OCI-M2 (cell line): ENCODE results near the gene EPB41L2.

Experiments used
- DNase-seq: peaks from one replicate; lab custom pipeline; 2025; ENCODE audit not compliant: unreplicated experiment; lab: John Stamatoyannopoulos, UW

The EPB41L2 gene

DNA sequence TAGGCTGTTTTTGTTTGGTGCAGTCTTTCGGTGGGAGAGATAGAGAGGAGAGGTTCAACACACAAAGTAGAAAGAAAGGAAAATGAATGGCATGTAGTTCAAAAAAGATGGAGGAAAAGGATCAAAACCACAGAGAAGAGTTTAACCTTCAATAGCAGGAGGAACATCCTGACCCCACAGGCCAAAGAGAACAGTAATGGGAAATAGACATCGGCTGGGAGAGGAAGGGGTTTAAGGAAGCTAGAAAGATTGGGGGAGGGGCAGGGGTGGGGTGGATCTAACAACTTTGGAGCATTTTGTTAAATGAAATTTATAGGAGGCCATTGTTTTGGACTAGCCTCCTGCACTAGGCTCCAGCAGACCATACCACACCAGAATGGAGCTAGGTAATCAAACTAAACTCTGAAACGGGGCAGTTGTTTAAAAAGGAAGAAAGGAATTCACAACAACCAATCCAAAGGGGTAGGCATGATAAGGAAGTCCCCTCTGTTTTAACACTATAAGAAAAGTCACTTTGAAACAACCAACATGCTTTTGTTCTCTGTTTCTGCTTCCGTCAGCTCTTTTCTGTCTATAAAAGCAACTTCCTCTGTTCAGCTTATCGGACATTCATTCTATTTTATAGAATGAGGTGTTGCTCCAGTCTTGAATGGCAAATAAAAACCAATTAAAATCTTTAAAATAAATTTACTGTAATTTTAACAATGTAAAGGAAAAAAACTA is 82.6 kb downstream of the EPB41L2 start:
- no peak for DNase-seq

DNA sequence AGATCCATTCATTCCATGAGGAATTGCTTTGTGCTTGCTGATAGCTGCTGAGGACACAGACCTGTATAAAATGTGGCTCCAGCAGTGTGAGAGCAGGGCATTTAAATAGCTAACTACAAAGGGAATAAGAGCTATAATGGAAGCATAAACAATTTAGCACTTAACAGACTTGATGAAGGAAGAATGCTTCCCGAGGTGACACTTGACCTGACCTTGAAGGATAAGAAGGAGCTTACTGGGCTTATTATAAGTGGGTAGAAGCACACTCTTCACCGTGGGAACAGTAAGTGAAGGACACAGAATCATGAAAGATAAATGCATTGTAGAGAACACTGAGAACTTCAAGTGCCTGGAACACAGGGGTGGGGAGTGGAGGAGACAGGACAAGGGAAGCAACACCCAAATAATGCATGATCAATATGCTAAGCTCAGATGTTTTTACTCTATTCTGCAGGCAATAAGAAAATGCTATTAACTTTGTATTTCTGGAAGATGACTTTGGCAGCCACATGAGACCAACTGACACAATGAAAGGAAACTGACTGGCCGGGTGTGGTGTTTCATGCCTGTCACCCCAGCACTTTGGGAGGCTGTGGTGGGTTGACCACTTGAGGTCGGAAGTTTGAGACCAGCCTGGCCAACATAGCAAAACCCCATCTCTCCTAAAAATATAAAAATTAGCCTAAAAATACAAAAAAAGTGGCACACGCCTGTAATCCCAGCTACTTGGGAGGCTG is 84.2 kb downstream of the EPB41L2 start:
- no peak for DNase-seq

DNA sequence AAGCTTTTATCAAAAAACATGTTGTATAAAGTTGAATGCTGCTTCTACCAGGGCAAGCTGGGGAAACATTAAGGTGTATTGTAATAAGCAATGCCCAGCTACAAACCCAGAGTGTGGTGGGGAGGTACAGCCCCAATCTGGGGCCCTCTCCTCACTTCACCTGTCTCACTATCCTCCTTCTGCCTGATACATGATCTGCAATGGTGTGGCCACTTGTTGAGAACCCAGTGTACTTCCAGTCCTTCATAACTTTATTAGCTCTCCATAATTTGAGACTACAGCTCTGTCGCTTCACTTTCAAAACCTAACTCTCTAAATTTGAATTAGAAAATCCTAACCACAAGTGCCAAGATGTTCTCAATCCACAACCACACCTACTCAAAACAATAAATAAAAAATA is 84.9 kb downstream of the EPB41L2 start:
- no peak for DNase-seq

DNA sequence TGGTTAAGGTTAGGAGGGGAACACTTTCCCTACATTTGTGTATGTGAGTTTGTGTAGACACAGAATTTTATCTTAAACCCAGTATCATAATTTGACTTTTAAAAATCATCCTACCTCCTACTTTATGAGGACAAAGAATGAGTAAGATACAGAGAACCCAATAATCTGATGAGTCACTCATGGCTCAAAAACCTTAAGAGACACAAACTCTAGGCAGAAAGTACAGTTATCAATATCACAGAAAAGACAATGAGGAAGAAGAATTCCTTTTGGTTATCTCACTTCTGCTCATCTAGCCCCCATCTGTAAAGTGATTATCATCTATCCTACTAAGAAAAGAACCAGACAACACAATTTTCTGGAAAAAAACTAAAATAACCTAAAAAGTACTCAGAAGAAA is 87.7 kb downstream of the EPB41L2 start:
- no peak for DNase-seq

DNA sequence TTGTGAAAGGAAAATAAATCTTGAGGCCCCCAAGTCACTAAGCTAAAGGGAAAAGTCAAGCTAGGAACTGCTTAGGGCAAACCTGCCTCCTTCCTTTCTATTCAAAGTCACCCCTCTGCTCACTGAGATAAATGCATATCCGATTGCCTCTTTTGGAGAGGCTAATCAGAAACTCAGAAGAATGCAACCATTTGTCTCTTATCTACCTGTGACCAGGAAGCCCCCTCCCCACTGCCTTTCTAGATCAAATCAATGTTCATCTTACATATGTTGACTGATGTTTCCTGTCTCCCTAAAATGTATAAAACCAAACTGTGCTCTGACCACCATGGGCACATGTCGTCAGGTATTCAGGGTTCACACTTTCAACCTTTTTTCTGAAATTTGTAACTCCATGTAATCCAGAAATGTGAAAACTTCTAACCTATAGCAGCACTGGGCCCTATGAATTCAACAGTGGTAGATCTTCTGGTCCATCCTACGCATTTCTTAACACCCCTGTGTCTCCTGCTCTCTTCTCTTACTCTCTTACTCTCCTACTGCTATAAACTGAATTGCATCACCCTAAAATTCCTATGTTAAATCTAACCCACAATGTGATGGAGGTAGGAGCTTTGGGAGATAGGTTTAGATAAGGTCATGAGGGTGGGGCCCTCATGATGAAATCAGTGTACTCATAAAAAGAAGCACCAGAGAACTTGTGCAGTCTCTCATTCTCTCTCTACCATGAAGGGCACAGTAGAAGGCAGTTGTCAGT is 89.3 kb downstream of the EPB41L2 start:
- DNase-seq: no peak

- no peak for DNase-seq
Measured at GRCh38 chr6:130971504-130971903, 91.5 kb downstream of the EPB41L2 start.

DNA sequence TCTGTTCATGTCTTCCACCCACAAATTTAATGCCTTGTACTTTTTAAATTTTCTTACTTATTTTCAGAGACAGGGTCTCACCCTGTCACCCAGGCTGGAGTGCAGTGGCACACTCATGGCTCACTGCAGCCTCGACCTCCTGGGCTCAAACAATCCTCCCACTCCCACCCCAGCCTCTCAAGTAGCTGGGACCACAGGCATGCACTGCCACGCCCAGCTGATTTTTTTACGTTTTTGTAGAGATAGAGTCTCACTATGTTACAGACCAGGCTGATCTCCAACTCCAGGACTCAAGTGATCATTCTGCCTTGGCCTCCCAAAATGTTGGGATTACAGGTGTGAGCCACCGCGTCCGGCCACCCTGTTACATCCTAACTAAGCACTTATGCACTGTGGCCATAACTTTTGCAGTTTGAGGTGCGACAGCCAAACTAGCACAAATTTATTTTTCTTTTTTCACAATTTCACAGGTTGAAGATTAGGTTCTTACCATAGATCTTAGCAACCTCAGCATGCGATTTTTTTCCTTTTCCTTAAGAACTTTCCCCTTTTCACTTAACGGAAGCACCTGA is 92.1 kb downstream of the EPB41L2 start:
- no peak for DNase-seq

DNA sequence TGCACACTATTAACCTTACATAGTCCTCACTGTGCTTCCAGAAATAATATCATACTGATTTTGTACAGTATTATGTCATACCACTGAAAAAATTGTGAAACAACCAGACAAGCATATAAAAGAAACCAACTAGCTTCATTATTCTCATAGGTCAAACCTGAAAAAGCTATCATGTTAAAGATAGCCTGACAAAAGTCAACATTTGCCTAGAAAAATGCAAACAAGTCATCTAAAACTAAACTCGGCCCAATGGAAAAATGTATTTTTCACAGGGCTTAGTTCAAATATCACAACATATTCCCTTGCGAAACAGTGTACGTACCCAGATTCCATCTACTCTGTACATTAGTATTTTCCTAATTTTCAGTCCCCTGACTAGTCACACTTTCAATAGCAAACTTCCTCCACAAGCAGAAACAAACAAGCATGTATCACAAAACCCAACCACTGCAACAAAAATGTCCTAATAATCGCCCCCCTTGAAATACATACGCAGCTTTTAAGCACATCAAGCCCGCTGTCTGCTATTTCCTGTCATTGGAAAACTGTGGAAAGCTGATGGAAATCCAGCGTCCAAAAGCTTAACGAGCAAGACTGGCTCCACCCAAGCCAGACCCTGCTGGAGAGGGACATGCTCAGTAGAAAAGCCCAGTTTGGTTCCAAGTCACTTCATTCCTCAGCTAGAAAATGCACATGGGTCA is 93.1 kb downstream of the EPB41L2 start:
- no peak for DNase-seq

DNA sequence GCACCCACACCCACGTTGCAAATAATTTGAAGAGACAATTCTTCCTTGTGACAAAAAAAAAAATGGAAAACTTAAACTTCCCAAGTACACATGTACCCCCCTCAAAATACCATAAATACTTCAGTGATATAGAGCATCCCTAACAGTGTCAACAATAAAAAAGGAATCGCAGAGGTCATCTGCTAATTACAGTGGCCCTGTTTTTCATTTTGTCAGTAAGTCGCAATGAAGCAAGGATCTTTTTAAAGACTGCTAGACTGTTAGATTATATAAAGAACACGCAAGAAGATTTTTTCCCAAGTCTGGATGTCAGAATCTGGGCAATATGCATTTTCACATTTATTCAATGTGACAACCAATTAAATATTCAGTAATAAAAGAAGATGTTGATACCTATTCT is 93.9 kb downstream of the EPB41L2 start:
- DNase-seq: no peak

GRCh38 chr6:130968476-130968875 is 94.6 kb downstream of the EPB41L2 start:
- DNase-seq: no peak

DNA sequence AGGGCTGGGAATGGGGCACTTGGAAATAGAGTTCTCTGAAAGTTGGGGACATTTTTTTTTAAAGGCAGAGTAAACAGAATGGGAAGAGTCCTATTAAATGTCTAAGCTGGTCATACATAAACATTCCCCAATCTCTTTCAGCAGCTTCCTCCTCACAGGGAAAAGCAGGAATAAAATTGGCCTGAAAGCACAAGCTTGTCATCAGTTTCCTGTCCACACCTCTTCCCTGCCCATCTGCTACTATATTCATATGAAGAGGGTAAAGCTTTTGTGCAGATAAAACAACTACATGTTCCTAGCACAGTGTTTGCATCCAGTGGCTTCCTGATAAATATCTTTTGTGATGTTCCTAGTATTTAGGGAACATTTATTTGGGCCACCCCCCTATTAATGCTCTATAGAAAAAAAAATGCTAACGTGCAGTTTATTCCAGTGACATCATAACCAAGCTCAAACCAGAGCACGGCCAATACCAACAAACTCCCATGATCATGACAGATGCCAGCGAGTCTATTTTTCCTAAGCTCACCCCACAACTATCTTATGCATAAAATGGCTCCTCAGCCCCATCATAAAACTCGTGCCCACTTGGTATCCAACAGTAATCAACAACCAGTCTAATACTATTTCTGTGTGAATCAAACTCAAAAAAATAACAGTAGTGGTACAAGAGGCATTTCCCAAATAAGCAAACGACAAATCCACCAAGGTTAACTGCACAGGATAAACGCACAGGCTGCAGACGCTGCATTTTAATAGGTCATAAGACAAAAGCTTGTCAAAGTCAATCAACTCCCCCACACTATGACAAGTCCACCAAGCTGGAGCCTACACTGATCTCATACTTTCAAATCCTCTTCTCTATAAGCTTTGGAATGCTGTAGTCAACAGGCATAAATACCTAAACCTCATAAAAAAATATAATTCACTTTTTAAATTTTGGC is 95.3 kb downstream of the EPB41L2 start:
- no peak for DNase-seq

DNA sequence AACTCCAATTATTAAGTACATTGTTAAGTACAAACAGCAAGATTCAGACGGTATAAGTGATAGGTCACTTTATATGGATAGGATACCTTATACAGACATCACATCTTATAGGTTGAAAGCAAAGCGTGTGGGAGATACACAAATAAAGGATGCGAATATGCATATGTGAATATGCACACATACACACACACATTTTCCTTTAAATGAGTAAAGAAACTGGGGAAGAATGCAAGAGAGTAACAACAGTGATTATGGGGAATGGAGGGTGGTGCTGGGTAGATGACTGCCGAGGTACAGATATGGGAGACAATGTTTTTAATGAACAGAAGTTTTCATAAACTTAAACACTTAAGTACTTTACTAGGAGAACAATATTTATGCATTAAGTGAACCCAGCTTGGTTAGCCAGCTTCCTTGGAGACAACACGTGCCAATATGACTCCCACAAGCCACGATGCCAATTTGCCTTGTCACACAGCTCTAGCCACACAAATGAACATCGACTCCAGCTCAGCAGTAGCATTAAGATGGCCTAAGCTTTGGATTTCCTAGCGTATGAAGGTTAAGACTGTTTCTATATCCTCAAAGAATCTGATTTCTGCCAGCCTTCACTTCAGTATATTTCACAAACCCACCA is 96.6 kb downstream of the EPB41L2 start:
- DNase-seq: no peak

- DNase-seq: no peak
Measured at GRCh38 chr6:130965656-130966055, 97.4 kb downstream of the EPB41L2 start.

GRCh38 chr6:130964808-130965604 is 98.0 kb downstream of the EPB41L2 start:
- DNase-seq: no peak

DNA sequence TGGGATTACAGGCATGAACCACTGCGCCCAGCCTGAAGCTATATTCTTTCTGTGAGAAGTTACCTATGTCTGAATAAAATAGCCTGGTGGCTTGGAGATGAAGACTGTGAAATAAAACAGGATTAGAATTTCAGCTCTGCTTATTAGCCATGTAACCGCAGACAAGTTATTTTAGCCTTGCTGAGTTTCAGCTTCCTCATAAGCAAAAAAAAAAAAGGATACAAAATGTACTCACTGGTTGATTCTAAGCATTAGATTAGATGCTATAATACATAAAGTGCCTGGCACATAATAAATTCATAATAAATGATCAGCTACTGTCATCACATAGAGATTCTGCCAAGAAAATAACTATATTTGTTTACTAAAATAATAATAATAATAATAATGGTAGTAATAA is 98.8 kb downstream of the EPB41L2 start:
- no peak for DNase-seq

GRCh38 chr6:130962966-130963365 is 100.1 kb downstream of the EPB41L2 start:
- DNase-seq: no peak

- no peak for DNase-seq
Measured at GRCh38 chr6:130961148-130961547, 101.9 kb downstream of the EPB41L2 start.

DNA sequence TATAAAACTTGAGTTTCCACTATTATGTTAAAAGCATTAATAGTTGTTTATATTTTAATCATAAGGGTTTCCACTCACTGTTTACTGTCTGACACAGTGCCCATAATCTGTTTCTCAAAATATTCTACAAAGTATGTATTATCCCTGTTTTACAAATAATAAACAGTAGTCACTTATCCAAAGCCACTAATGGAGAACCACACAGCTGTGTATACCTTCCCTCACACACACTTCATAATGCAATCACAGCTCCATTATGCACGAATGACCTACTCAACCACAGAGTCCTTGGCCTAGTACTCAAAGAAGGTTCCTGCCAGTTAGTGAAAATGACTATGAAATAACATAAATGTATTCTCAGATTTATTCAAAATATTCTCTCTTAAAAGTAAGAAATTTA is 103.1 kb downstream of the EPB41L2 start:
- no peak for DNase-seq

GRCh38 chr6:130958468-130958867 is 104.6 kb downstream of the EPB41L2 start:
- DNase-seq: no peak
